ENCODE measurements around the gene RDH16. TPM values are rescaled to one million over a fixed set of nuclear protein-coding genes. Genes with fewer than 3 reads are reported as not detected.

Gene RDH16
- total and polyA plus RNA-seq, 2 donors (not counting 3 experiments of a cell fraction or from before 2014, with no cell fraction given), result 0.08 to 0.29 TPM

DNA sequence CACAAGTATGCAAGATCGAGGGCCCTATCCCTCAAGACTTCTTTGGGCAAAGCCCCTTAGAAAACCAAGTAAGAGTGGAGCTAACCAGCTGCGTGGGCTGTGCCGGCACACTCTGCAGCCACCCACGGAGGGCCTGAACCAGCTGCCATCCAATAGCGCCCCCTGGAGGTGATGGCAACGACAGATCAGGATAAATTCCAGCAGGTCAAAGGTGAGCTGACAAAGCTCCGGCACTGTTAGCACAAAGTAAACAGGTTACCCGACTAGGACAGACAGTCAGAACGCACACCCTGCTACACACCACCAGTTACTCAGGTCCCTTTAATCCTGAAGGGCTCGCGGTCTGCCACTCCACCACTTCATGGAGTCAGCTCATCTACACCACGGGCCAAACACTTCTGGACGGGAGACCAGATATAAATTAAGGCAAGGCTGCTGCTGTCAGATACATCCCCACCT lies 44.1 kb upstream of the RDH16 start:
- Histone ChIP-seq H3K9me1 (replicated peaks; ENCODE audit: control insufficient read depth, extremely low read depth, insufficient read depth, low read length) (no peaks in the 10 kb centered on the region), H3K4me2 (ENCODE audit: insufficient read depth, low read length) (no peak overlapping the region), H3K79me2 (ENCODE audit: control insufficient read depth, insufficient read depth, low read length) (peaks cover 19% of the 10 kb centered on the region), H3K9ac (replicated peaks; ENCODE audit: extremely low read depth, insufficient read depth, low read length) (no peak overlapping the region), H3K27ac (ENCODE audit: insufficient read depth, low read depth, low read length) (no peak overlapping the region), H3K27me3 (ENCODE audit: control insufficient read depth in 2 of 2, insufficient read depth in 2 of 2, low read length in 2 of 2) (no peaks in the 10 kb centered on the region), H3K4me1 (ENCODE audit: control insufficient read depth, extremely low read depth, insufficient read depth, low read length) (peaks cover 5% of the 10 kb centered on the region), H4K20me1 (replicated peaks; ENCODE audit: control insufficient read depth, extremely low read depth, insufficient read depth, low read length) (no peaks in the 10 kb centered on the region), H3K36me3 (ENCODE audit: control insufficient read depth in 2 of 2, extremely low read depth in 1 of 2, insufficient read depth in 2 of 2, low read length in 2 of 2) (peaks cover 0 to 30% of the 10 kb centered on the region in 2 experiments), H2AFZ (ENCODE audit: low read depth, low read length) (no peak overlapping the region), H3K9me3 (replicated peaks; ENCODE audit: control insufficient read depth, insufficient read depth, low read length) (no peaks in the 10 kb centered on the region), H3K4me3 (replicated peaks in 1 of 3; ENCODE audit: insufficient read depth in 1 of 3, low read depth in 1 of 3, low read length in 3 of 3) (no peak overlapping the region)
- ChIA-PET POLR2A (interaction anchor here (0.8 kb wide), 1 partner anchor 276 kb away, joined by 3 read pairs; the partner anchor contains the start of gene NACA), CTCF (interaction anchor here (0.6 to 3.5 kb wide), 44 partner anchors 10 to 372 kb away, joined by 3 to 50 read pairs (median 4); partner anchors contain the start of genes HSD17B6, NACA and TAC3)
- intact Hi-C loops (cut with micrococcal nuclease), result loop anchor here (1.0 to 5.0 kb wide), 4 partner anchors 14 to 244 kb away; no protein-coding TSS in a partner anchor
- dilution Hi-C loops (cut with MboI; ENCODE audit: extremely low pct_ligation_motif_present, low sequenced_read_pairs), result no loop called here
- FAIRE-seq (peak; percentile 81), DNase-seq (ENCODE audit: low read depth, low spot score) (peak; percentile 76)
- BruUV-seq (replicated peaks), result no TSS peak
- TF ChIP-seq EZH2 (IDR thresholded peaks at IDR 0.05; ENCODE audit: borderline replicate concordance, low read depth, low read length, severe bottlenecking), result no peak
- peak; percentile 17 for TF ChIP-seq POLR2AphosphoS5 (IDR thresholded peaks at IDR 0.05; ENCODE audit: insufficient read depth, low read depth, low read length)
- TF ChIP-seq, protein P1, sequence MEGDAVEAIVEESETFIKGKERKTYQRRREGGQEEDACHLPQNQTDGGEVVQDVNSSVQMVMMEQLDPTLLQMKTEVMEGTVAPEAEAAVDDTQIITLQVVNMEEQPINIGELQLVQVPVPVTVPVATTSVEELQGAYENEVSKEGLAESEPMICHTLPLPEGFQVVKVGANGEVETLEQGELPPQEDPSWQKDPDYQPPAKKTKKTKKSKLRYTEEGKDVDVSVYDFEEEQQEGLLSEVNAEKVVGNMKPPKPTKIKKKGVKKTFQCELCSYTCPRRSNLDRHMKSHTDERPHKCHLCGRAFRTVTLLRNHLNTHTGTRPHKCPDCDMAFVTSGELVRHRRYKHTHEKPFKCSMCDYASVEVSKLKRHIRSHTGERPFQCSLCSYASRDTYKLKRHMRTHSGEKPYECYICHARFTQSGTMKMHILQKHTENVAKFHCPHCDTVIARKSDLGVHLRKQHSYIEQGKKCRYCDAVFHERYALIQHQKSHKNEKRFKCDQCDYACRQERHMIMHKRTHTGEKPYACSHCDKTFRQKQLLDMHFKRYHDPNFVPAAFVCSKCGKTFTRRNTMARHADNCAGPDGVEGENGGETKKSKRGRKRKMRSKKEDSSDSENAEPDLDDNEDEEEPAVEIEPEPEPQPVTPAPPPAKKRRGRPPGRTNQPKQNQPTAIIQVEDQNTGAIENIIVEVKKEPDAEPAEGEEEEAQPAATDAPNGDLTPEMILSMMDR (IDR thresholded peaks at IDR 0.05; ENCODE audit: extremely low read depth in 1 of 2, insufficient read depth in 1 of 2, low read depth in 1 of 2, low read length in 2 of 2), result peak; percentile 81

DNA sequence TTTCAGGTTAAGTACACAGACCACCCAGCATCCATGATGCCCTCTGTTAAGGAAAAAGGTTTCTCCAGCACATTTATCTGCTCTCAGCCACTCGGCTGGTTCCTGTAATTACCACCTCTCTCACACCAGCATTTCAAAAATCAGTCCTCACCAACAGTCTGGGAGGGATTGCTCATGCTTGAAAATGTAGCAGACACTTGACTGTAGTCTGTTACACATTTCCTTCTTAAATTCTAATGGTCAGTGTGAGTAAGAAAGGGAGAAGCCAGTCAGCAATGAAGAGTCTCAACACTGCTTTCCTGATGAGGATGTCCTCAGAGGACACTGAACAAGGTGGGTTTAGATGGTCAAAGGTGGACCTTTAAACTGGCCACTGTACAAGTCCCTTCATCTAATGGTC lies 43.0 kb upstream of the RDH16 start:
- no TSS peak for BruUV-seq (replicated peaks)
- H3K79me2 ChIP-seq (ENCODE audit: control insufficient read depth, insufficient read depth, low read length), result peaks cover 13% of the 10 kb centered on the region
- H4K20me1 ChIP-seq (replicated peaks; ENCODE audit: control insufficient read depth, extremely low read depth, insufficient read depth, low read length), result no peaks in the 10 kb centered on the region
- H3K9me3 ChIP-seq (replicated peaks; ENCODE audit: control insufficient read depth, insufficient read depth, low read length), result no peaks in the 10 kb centered on the region
- H3K36me3 ChIP-seq (ENCODE audit: control insufficient read depth in 2 of 2, extremely low read depth in 1 of 2, insufficient read depth in 2 of 2, low read length in 2 of 2), result peaks cover 0 to 30% of the 10 kb centered on the region in 2 experiments
- TF ChIP-seq, protein P1 (IDR thresholded peaks at IDR 0.05; ENCODE audit: extremely low read depth in 1 of 2, insufficient read depth in 1 of 2, low read depth in 1 of 2, low read length in 2 of 2), result no peak
- TF ChIP-seq FOS (IDR thresholded peaks at IDR 0.05; ENCODE audit: borderline replicate concordance, insufficient read depth, low read length), result no peak
- no peak for TF ChIP-seq MYC (IDR thresholded peaks at IDR 0.05; ENCODE audit: low read depth, low read length)
- no peak for TF ChIP-seq POLR2AphosphoS5 (IDR thresholded peaks at IDR 0.05; ENCODE audit: insufficient read depth, low read depth, low read length)
- no peak for TF ChIP-seq POLR2A (IDR thresholded peaks at IDR 0.05; ENCODE audit: low read depth, low read length)
- TF ChIP-seq EZH2 (IDR thresholded peaks at IDR 0.05; ENCODE audit: borderline replicate concordance, low read depth, low read length, severe bottlenecking), result no peak
- TF ChIP-seq, protein P2, sequence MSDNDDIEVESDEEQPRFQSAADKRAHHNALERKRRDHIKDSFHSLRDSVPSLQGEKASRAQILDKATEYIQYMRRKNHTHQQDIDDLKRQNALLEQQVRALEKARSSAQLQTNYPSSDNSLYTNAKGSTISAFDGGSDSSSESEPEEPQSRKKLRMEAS (IDR thresholded peaks at IDR 0.05; ENCODE audit: insufficient read depth, insufficient read length), result no peak
- no peak for TF ChIP-seq GATA2 (IDR thresholded peaks at IDR 0.05; ENCODE audit: insufficient read depth, insufficient read length, low read depth, low read length)
- TF ChIP-seq JUN (IDR thresholded peaks at IDR 0.05; ENCODE audit: borderline replicate concordance, insufficient read depth, insufficient read length, low read depth), result no peak
- H3K9me1 ChIP-seq (replicated peaks; ENCODE audit: control insufficient read depth, extremely low read depth, insufficient read depth, low read length), result no peaks in the 10 kb centered on the region
- peak; percentile 12 for FAIRE-seq
- ChIA-PET CTCF (interaction anchor here (1.4 to 3.5 kb wide), 7 partner anchors 9 to 237 kb away, joined by 4 to 44 read pairs (median 8); partner anchors contain the start of gene HSD17B6), POLR2A (no interaction called here)
- dilution Hi-C loops (cut with MboI; ENCODE audit: extremely low pct_ligation_motif_present, low sequenced_read_pairs), result no loop called here
- no peak for DNase-seq (ENCODE audit: low read depth, low spot score)
- intact Hi-C loops (cut with micrococcal nuclease), result loop anchor here (5.0 kb wide), 1 partner anchor 53 kb away; no protein-coding TSS in a partner anchor
- no peak overlapping the region for H3K9ac ChIP-seq (replicated peaks; ENCODE audit: extremely low read depth, insufficient read depth, low read length)
- no peaks in the 10 kb centered on the region for H3K27me3 ChIP-seq (ENCODE audit: control insufficient read depth in 2 of 2, insufficient read depth in 2 of 2, low read length in 2 of 2)
- no peak overlapping the region for H3K4me3 ChIP-seq (replicated peaks in 1 of 3; ENCODE audit: insufficient read depth in 1 of 3, low read depth in 1 of 3, low read length in 3 of 3)
- no peak overlapping the region for H3K4me2 ChIP-seq (ENCODE audit: insufficient read depth, low read length)
- no peak overlapping the region for H3K27ac ChIP-seq (ENCODE audit: insufficient read depth, low read depth, low read length)
- peaks cover 3% of the 10 kb centered on the region for H3K4me1 ChIP-seq (ENCODE audit: control insufficient read depth, extremely low read depth, insufficient read depth, low read length)
- H2AFZ ChIP-seq (ENCODE audit: low read depth, low read length), result no peak overlapping the region
